GM12891 (cell line): ENCODE data around the gene TCF7L2.

Experiments
- DNase-seq: peaks from one replicate; pipeline ENCODE4 v3.0.0; 2011; ENCODE audit warnings: low spot score; ENCODE audit not compliant: insufficient read length
- FAIRE-seq: peaks from 2 replicates; lab custom pipeline; 2011; peaks lifted over from hg19 to GRCh38; lab: Jason Lieb, UNC
- PAX5 ChIP-seq: IDR thresholded peaks from 2 replicates; pipeline ENCODE4 v1.6.1; 2011; ENCODE audit warnings: low read length, moderate library complexity, mild to moderate bottlenecking; ENCODE audit not compliant: insufficient read depth, severe bottlenecking
- POLR2A ChIP-seq: IDR thresholded peaks from 2 replicates; pipeline ENCODE4 v1.6.1; 2011; ENCODE audit warnings: low read depth, low read length, control low read depth
- POLR2AphosphoS5 ChIP-seq: IDR thresholded peaks from 2 replicates; pipeline ENCODE4 v1.6.1; 2011; ENCODE audit warnings: low read depth, low read length, control low read depth
- POU2F2 ChIP-seq: IDR thresholded peaks from 2 replicates; pipeline ENCODE4 v1.6.1; 2011; ENCODE audit warnings: low read depth, mild to moderate bottlenecking, control low read depth, low read length, moderate library complexity
- SPI1 ChIP-seq: IDR thresholded peaks from 2 replicates; pipeline ENCODE4 v1.6.1; 2011; ENCODE audit warnings: low read depth, low read length, control low read depth
- TAF1 ChIP-seq: IDR thresholded peaks from 2 replicates; pipeline ENCODE4 v1.6.1; 2011; ENCODE audit warnings: low read depth, low read length, control low read depth

The TCF7L2 gene

DNA sequence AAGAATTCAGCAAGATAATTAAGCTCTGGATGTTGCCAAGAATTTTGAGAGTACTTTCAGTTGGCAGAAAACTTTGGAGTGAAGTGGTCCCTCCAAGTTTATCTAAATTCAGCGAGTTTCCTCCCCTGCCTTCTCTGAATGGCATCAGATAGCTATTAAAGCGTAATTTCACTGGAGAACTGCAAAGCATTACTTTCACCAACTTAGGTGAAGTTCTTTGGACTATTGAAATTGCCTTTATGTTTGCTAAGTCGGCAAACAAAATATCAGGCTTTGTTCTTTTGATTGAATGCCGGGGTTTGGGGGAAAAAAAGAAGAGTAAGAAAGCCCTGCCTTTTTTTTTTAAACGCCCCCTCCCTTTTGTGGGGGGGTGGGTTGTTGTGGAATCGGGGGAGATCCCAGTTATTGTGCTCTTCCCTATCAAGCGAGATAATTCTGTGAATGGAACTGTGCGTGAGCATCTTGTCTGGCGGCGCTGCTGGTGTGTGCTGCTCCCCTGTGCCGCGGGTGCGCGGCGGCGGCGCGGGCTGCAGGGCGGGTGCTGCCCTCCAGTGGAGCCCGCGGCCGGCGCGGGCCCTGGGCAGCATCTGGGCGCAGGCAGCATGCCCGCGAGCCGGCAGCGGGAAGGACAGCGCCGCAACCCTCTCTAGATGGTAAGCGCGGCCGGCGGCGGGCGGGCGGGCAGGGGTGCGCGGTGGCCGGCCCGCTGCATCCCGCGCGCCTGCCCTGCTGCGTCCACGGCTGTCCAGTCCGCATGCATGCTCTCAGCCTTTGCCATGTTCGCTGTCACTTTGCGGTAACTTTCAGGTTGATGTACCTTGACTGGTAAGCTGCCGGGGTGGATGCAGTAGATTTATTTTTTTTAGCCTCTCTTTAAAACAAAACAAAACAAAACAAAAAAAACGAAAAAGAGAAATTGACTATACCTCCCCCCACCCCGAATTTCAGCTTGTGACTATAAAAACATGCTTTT lies 176.5 kb downstream of the TCF7L2 start:
- DNase-seq, result peak; percentile 27
- TF ChIP-seq POLR2A, result no peak
- TF ChIP-seq SPI1, result no peak
- TF ChIP-seq POU2F2, result no peak
- TF ChIP-seq PAX5, result no peak
- TF ChIP-seq POLR2AphosphoS5, result no peak
- TF ChIP-seq TAF1, result no peak
- no peak for FAIRE-seq

DNA sequence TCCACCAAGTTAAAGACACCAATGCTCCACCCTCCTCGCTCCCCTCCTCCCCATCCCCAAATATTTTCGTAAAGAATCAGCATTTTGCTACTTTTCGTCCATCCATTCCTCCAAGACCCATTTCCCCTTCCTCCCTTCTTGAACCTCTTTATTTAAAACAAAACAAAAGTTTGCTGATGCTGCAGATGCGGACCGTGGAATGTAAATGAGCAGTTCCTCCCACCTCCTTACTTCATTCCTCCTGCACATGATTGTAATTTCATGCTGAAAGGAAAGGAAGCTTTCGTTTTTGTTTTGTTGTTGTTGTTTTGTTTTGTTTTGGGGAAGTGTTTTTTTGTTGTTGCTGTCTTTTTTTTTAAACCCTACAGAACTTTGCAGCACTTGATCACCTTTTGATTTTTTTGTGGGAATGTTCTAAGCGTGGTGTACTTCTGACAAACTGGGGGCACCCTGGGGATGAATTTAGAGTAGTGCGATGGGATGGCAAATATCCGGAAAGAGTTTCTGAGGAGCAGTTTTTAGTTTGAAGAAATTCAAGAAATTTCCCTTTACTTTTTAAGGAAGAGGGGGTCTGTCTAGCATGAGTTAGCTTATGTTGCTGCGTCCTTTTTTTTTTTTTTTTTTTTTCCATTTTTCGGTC lies 177.3 kb downstream of the TCF7L2 start:
- no peak for TF ChIP-seq TAF1
- FAIRE-seq (no peak), DNase-seq (no peak)

DNA sequence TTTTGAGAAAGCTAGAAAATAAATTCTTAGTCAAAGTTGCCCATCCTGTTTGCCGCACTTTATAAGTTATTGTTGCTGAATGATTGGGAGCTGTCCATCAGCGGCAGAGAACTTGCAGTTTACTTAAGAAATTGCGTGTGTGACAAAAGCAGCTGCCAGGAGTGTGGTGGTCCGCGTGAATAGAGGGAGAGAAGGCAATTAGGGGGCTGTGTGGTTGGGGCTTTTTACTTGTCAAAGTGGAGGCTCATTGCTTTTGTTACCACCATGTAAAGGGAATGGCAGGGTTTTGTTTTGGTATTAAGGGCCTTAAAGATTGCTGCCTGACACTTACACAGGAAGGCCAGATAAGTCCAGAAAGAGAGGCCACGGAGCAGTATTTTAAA lies 177.8 kb downstream of the TCF7L2 start:
- no peak for TF ChIP-seq PAX5
- no peak for TF ChIP-seq POU2F2
- TF ChIP-seq SPI1, result no peak
- no peak for TF ChIP-seq POLR2AphosphoS5
- no peak for TF ChIP-seq POLR2A
- no peak for DNase-seq
- no peak for FAIRE-seq

DNA sequence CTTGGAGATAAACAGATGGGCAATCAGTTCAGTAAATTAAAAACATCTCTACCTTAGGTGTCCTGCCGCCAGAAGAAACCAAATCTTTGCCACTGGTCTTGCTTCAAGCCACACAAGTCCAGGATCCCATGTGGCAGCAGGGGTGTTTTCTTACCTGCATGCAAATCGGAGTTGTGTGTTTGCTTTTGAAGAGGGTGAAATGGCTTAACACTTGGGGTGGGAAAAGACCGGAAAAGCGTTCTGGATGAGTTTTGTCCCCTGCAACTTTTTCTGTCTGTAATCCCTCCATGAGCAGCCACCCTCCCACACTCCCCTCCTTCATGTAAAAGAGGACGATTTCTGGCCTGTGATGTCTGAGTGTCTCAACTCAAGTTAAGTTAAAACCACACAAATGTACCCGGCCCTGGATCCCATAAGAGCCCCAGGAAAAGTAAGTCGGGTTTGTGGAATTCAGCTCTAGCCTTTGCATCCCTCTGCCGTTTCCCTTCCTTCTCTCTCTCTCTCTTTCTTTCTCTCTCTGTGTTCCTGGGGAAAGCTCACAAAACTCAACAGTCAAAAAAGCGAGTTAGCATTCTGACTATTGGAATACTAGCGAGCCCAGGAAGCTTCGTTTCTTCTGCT lies 178.5 kb downstream of the TCF7L2 start:
- FAIRE-seq, result no peak
- no peak for DNase-seq
- TF ChIP-seq POLR2A (no peak), TAF1 (no peak), PAX5 (no peak), POU2F2 (no peak), SPI1 (no peak), POLR2AphosphoS5 (no peak)

DNA sequence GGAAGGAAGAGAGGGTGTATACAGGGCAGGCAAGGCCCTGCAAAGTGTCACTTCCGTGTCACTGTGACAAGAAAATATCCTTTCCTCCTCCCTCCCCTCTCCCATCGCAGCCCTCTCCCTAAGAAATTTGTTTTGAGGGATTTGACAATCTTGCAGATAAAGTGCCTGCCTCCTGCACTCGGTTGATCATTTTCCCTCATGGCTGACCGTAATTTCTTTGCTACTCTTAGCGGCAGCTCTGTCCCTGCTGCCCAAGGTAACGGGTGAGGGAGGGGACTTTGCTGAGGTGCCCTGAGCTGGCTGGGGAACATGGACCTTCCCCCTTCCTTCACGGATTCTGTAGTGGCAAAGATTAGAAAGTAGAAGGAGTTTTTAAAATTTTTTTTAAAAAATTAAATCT lies 179.1 kb downstream of the TCF7L2 start:
- TF ChIP-seq TAF1 (no peak), POLR2A (no peak), PAX5 (no peak), POLR2AphosphoS5 (no peak), SPI1 (no peak), POU2F2 (no peak)
- DNase-seq (no peak), FAIRE-seq (no peak)

DNA sequence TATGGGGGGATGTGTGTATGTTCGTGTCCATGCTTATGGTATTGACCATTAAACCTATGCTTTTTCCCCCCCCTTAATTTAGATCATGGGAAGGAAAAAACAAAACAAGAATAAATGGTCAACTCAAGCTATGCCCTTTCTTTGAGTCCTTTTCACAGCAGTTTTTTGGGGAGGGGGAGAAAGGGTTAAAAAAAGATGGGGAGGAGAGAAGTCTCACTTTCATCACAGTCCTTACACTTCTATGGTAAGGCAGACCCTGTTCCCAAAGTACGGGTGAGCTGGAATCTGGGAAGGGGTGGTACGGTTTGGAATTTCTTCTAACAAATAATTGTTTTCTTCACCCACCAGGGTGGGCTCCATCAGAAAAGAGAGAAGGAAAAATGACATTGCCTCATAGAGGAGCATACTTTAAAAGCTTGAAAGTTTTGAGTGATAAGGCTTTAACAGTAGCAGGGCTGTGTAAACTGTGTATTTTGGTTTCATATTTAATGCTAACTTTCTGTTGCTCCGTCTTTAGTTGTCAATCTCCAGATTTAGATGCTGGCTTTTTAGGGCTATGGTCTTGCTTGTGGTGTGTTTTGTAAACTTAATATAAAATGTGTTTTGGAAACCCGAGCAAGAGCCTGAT lies 180.1 kb downstream of the TCF7L2 start:
- TF ChIP-seq SPI1, result no peak
- no peak for TF ChIP-seq POLR2A
- no peak for TF ChIP-seq TAF1
- no peak for TF ChIP-seq POLR2AphosphoS5
- TF ChIP-seq POU2F2, result no peak
- no peak for TF ChIP-seq PAX5
- FAIRE-seq (no peak), DNase-seq (no peak)

DNA sequence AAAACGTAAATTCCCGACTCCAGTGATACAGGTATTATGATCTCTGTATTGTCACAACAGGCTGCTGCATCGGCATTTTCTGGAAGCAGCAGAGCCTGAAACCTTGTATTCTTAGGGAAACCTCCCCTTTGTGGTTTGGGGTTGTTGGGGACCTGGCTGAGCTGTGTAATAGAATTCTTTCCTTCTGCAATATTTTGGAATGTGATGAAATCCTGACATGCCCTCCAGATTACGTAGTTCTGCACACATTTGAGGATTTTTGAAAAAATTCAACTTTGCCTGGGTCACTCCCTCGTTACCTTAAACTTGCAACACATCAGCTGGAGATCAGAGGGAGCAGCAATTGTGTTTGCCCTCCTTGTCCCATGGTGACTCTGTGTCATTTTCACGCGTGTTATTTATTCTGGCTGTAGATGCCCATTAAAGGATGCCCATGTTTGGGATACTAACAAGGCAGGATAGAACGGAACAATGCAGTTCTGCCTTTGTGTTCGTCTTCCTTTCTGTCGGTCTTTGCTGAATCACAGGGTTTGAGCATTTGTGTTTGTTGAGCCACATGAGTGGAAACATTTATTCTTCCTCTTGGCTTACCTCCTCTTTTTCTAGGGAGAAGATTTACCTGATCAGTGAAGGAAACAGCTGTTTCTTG lies 181.7 kb downstream of the TCF7L2 start:
- no peak for TF ChIP-seq POLR2A
- no peak for TF ChIP-seq PAX5
- TF ChIP-seq POU2F2, result no peak
- TF ChIP-seq TAF1, result no peak
- TF ChIP-seq POLR2AphosphoS5, result no peak
- TF ChIP-seq SPI1, result no peak
- DNase-seq (no peak), FAIRE-seq (no peak)

DNA sequence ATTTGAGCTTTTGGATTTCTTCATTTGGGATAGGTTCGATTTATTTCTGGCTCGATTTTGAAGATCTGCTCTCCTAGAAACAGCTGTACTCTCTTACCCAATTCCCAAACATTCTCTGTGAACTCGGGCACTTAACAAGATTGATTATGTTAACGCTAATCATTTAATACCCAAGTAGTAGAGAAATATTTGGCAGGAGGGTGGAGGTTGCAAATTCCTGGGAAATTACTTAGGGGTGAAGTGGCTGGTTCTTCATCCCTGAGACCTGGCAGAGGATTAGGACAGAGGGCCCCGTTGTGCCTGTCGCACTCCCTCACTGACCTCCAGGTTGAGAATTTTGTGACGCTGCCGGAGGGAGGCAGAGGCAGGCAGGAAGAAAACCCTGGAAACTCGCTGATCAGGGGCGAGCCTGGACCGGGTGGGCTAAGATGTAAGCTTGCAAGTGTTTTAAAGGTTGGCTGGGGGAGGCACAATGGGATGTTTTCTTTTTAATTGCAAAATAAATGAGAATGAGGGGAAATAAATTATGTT lies 182.6 kb downstream of the TCF7L2 start:
- FAIRE-seq (no peak), DNase-seq (no peak)
- TF ChIP-seq POLR2AphosphoS5 (no peak), TAF1 (no peak), PAX5 (no peak), POLR2A (no peak), SPI1 (no peak), POU2F2 (no peak)

DNA sequence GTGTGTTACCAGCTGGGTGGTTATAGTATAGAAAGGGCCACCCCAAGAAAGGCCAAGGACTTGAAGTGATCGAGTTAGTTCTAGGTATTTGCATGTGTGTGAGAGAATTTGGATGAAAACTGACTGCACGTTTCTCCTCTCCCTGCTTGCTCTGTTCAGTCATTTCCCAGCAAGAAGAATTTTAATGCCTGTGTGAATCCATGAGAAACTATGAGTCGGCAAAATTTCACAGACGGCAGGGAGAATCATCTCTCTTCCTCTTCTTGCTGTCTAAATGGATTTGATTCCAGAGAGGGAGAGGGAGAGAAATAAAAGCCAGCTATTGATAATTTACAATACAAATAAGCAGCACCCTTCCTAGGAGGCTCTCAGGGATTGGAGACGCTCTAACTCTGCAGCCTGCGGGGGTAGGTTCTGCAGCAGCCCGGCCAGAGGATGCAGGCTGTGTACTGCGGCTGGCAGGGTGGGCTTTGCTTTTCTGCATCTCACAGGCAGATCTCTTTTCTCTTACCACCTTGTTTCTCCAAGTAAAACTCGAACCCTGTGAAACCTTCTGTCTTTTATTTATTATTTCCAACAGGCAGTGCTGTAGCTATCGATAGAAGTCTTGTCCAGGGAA lies 183.6 kb downstream of the TCF7L2 start:
- TF ChIP-seq POLR2A, result no peak
- TF ChIP-seq SPI1, result no peak
- no peak for TF ChIP-seq POU2F2
- FAIRE-seq (no peak), DNase-seq (no peak)
